NCI-H1417 (cell line): Measurements from ENCODE around the gene NR2F1.

Source experiments
- DNase-seq, 3 experiments: peaks; one replicate each; lab custom pipeline; 2025; lab: John Stamatoyannopoulos, UW

Gene NR2F1

GRCh38 chr5:93642526-93642925, 59.5 kb downstream of the NR2F1 start:
- DNase-seq = no peak
